HG03175 (cell line): Measurements from ENCODE around the gene FERMT2.

Source experiments
- ATAC-seq: cut with Tn5 transposase; IDR thresholded peaks from one replicate; pipeline ENCODE4 v1.9.1; 2021; ENCODE audit warnings: mild to moderate bottlenecking, moderate library complexity; ENCODE audit not compliant: unreplicated experiment

Gene FERMT2

GRCh38 chr14:52829527-52830185 lies 121.2 kb downstream of the FERMT2 start:
- ATAC-seq = no peak

- ATAC-seq = no peak
Observed at GRCh38 chr14:52827426-52827825, 123.4 kb downstream of the FERMT2 start.

GRCh38 chr14:52825085-52825484 lies 125.8 kb downstream of the FERMT2 start:
- no peak for ATAC-seq

- ATAC-seq = no peak
Observed at GRCh38 chr14:52824462-52824861, 126.4 kb downstream of the FERMT2 start.

- ATAC-seq = no peak
Observed at GRCh38 chr14:52821805-52822250, 129.0 kb downstream of the FERMT2 start.

- ATAC-seq = no peak
Observed at GRCh38 chr14:52808101-52808500, 142.7 kb downstream of the FERMT2 start.
